SK-N-SH (cell line): Measurements from ENCODE around the gene SCGB1C2.

ENCODE experiments used
- EP300 ChIP-seq, 2 experiments: IDR thresholded peaks; 2 replicates each; pipeline versions ENCODE4 v1.4.0 to v1.6.1; 2012; ENCODE audit warnings: borderline replicate concordance in 1 of 2, low read depth in 1 of 2, low read length in 1 of 2
- TF ChIP-seq, protein P1 (sequence below): fragments of 150-350 bp; IDR thresholded peaks from 2 replicates; pipeline ENCODE4 v1.6.1; 2017; ENCODE audit warnings: antibody characterized with exemption, low read length, low read depth, borderline replicate concordance

- no peak for TF ChIP-seq EP300 (IDR thresholded peaks at IDR 0.05; ENCODE audit: borderline replicate concordance in 1 of 2, low read depth in 1 of 2, low read length in 1 of 2)
- TF ChIP-seq, protein P1, sequence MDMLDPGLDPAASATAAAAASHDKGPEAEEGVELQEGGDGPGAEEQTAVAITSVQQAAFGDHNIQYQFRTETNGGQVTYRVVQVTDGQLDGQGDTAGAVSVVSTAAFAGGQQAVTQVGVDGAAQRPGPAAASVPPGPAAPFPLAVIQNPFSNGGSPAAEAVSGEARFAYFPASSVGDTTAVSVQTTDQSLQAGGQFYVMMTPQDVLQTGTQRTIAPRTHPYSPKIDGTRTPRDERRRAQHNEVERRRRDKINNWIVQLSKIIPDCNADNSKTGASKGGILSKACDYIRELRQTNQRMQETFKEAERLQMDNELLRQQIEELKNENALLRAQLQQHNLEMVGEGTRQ, result no peak
Measured at GRCh38 chr17:164303-165235, 27.2 kb downstream of the SCGB1C2 start.
